ENCODE data around the gene KLHL5.
"Not testable (repeated sequence)": the region's sequence is repeated elsewhere in the genome, so short reads cannot be mapped to it uniquely, and the experiment has no call there.

Gene KLHL5

DNA sequence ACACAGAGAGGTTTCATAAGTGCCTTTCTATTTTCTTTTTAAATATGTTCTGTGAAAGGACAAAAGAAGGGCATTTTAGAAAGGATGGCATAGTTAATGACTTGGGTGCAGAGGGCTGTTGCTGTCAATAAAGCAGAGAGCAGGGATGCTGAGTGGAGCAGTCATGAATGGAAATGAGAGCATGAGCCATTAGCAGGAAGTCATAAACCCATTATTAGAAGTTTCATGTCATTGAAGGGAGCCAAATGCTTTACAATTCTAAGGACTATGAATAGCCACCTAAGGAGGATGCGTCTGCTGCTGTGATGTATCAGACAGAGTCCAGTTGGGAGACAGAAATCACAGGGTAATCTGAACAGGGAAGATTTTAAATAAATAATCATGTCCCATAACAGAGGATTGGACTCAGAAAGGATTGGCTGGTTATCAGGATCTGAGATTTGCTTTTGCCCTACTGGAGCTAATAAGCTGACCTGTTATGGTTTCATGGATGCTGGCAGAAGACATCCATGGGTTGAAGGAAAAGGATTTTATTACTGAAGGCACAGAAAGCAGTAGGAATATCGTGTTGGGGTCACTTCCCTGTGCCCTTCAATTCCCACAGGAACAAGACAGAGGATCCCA, 72.8 kb downstream of the KLHL5 start:
- H3K4me3 ChIP-seq (ENCODE audit: low read depth, low read length) = no peak overlapping the region
- TF ChIP-seq, protein P1, sequence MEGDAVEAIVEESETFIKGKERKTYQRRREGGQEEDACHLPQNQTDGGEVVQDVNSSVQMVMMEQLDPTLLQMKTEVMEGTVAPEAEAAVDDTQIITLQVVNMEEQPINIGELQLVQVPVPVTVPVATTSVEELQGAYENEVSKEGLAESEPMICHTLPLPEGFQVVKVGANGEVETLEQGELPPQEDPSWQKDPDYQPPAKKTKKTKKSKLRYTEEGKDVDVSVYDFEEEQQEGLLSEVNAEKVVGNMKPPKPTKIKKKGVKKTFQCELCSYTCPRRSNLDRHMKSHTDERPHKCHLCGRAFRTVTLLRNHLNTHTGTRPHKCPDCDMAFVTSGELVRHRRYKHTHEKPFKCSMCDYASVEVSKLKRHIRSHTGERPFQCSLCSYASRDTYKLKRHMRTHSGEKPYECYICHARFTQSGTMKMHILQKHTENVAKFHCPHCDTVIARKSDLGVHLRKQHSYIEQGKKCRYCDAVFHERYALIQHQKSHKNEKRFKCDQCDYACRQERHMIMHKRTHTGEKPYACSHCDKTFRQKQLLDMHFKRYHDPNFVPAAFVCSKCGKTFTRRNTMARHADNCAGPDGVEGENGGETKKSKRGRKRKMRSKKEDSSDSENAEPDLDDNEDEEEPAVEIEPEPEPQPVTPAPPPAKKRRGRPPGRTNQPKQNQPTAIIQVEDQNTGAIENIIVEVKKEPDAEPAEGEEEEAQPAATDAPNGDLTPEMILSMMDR (IDR thresholded peaks at IDR 0.05; ENCODE audit: low read depth, low read length) = no peak

DNA sequence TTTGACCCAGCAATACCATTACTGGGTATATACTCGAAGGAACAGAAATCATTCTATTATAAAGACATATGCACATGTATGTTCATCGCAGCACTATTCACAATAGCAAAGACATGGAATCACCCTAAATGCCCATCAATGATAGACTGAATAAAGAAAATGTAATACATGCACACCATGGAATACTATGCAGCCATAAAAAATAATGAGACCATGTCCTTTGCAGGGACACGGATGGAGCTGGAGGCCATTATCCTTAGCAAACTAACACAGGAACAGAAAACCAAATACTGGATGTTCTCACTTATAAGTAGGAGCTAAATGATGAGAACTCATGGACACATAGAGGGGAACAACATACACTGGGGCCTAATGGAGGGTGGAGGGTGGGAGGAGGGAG, 76.2 kb downstream of the KLHL5 start:
- not testable (repeated sequence) for H3K4me3 ChIP-seq (ENCODE audit: low read depth, low read length)

DNA sequence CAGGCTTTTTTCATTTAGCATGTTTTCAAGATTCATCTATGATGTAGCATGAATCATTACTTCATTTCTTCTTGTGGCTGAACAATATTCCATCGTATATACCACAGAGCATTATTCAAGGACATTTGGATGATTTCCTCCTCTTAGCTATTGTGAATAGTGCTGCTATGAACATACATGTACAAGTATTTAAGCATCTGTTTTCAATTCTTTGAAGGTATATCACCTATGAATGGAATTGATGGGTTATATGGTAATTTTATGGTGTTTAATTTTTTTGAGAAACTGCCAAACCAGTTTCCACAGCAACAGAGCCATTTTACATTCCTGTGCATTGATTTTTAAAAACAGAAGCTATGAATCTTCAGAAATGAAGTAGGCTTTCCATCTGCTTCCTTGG, 84.2 kb downstream of the KLHL5 start:
- TF ChIP-seq, protein P1 (IDR thresholded peaks at IDR 0.05; ENCODE audit: low read depth, low read length) = no peak

DNA sequence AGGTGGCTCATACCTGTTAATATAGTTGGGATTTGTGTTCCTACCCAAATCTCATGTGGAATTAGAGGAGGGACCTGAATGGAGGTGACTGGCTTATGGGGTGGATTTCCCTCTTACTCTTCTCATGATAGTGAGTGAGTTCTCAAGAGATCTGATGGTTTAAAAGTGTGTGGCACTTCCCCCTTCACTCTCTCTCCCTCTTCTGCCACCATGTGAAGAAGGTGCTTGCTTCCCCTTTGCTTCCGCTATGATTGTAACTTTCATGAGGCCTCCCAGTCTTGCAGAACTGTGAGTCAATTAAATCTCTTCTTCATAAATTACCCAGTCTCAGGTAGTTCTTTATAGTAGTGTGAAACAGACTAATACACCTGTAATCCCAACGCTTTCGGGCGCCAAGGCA, 92.0 kb downstream of the KLHL5 start:
- H3K4me3 ChIP-seq (ENCODE audit: low read depth, low read length) = no peak overlapping the region
- TF ChIP-seq, protein P1 (IDR thresholded peaks at IDR 0.05; ENCODE audit: low read depth, low read length) = no peak

More for the DNA sequence above, 84.2 kb downstream of the KLHL5 start:
- H3K4me3 ChIP-seq (ENCODE audit: low read depth, low read length) = no peak overlapping the region

DNA sequence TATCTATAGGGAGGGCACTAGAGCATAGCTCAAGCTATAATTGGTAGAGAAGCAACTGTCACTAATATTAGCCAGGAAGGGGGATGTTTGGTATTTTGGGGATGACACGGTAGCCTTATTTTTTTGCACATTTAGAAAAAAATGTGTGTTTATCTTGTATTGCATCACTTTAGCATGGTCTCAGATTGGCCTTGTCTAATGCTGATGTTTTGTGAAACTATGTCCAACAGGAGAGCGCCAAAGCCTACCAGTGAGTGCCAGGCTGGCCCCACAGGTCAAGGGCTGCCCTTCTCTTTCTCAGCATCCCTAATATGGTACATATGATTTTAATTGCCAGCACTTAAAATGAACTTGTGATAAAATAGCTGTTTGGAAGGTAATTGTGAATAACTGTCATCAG, 95.5 kb downstream of the KLHL5 start:
- H3K4me3 ChIP-seq (ENCODE audit: low read depth, low read length) = no peak overlapping the region
- TF ChIP-seq, protein P1 (IDR thresholded peaks at IDR 0.05; ENCODE audit: low read depth, low read length) = no peak

DNA sequence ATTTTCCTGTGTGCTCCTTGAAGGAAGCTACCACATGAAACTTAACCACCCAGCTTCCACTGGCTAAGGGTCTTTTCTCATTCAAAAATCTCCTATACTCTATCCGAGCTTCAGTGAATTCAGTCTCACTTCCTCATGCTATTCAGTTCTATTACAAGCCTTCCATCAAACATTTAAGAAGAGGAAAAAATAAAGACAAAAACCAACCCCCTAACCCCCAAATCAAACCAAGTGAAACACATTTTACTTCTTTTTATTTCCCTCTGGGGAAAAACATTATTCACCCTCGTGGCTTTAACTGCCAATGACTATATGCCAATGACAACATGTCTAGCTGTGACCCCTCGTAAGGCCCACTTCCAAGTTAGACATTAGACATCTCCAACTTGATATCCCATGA, 104.1 kb downstream of the KLHL5 start:
- TF ChIP-seq, protein P1 (IDR thresholded peaks at IDR 0.05; ENCODE audit: low read depth, low read length) = no peak
- H3K4me3 ChIP-seq (ENCODE audit: low read depth, low read length) = no peak overlapping the region

DNA sequence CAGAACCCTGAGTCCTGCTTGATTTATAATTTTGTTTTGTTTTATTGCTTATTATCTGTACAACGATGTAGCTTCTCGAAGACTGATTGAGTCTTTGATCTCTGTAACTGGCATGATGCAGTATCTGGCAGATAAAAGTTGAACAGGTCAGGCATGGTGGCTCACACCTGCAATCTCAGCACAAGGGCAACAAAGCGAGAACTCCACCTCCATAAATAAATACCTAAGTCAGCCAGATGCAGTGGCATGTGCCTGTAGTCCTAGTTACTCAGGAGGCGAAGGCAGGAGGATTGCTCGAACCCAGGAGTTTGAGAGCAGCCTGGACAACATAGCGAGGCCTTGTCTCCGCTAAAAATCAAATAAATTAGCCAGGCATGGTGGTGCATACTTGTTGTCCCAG, 104.6 kb downstream of the KLHL5 start:
- H3K4me3 ChIP-seq (ENCODE audit: low read depth, low read length) = no peak overlapping the region
- TF ChIP-seq, protein P1 (IDR thresholded peaks at IDR 0.05; ENCODE audit: low read depth, low read length) = no peak

DNA sequence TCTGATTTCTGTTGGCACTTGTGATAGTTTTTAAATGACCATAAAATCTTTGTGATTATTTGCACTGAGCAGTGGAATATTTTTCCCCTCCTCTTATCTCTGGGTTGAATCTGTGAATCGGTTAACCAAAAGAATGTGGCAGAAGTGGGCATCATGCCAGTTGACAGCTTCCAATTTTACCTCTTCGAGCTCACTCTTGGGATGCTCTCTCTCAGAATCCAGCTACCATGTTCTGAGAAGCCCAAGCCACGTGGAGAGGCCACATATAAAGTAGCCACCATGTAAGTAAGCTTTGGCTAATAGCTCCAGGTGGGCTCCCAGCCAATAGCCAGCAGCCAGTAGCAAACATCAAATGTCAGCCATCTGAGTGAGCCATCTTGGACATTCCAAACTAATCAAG, 107.4 kb downstream of the KLHL5 start:
- TF ChIP-seq, protein P1 (IDR thresholded peaks at IDR 0.05; ENCODE audit: low read depth, low read length) = no peak
- H3K4me3 ChIP-seq (ENCODE audit: low read depth, low read length) = no peak overlapping the region

Measured in WI38 (cell line).